ENCODE results near the gene REG4.
"Not testable (repeated sequence)": the region's sequence is repeated elsewhere in the genome, so short reads cannot be mapped to it uniquely, and the experiment has no call there.

REG4 gene

DNA sequence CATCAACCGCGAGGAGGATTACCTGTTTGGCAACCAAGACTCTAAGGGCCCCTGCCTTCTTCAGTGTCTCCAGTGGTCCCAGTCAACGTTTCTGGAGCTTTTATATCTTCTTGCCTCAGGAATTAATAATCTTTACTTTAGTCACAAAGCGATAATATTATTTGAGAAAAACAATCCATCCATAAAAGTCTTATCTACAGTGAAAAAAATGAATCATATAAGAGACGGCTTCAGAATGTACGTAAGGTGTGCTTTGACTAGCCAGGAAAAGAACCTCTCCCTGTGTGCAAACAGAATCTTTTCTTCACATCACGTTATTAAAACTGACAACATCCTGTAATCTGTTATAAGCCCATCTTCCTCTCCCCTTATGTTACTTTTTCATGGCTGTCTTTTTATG is at the start of gene REG4:
REG4 (minus strand) TSS at position 74 of the 400 bp plus-strand sequence. CDS start 2,691 bp downstream, outside the sequence.
- Histone ChIP-seq H3K4me3 (no peak within 1 kb of the TSS), H3K9ac (ENCODE audit: insufficient read length) (no peak within 1 kb of the TSS), H3K9me3 (ENCODE audit: low read depth, low read length) (no peaks in the 10 kb centered on the region), H3K36me3 (ENCODE audit: insufficient read depth, low read length) (no peaks in the 10 kb centered on the region), H3K27ac (no peak within 1 kb of the TSS)
- DNase-seq (ENCODE audit: low read depth, low spot score), result no peak
- TF ChIP-seq EZH2 (IDR thresholded peaks at IDR 0.05), result no peak
- no peak for TF ChIP-seq POLR2AphosphoS5 (IDR thresholded peaks at IDR 0.05; ENCODE audit: borderline replicate concordance, low read depth, low read length)
- TF ChIP-seq FOXP2 (optimal IDR thresholded peaks at IDR 0.05; ENCODE audit: control extremely low read depth, extremely low read length, insufficient read depth), result no peak

GRCh38 chr1:119859647-119860046 is 48.4 kb upstream of the REG4 start:
- Histone ChIP-seq H3K27ac (no peak overlapping the region), H3K9ac (ENCODE audit: insufficient read length) (no peak overlapping the region)
- DNase-seq (ENCODE audit: low read depth, low spot score), result no peak

DNA sequence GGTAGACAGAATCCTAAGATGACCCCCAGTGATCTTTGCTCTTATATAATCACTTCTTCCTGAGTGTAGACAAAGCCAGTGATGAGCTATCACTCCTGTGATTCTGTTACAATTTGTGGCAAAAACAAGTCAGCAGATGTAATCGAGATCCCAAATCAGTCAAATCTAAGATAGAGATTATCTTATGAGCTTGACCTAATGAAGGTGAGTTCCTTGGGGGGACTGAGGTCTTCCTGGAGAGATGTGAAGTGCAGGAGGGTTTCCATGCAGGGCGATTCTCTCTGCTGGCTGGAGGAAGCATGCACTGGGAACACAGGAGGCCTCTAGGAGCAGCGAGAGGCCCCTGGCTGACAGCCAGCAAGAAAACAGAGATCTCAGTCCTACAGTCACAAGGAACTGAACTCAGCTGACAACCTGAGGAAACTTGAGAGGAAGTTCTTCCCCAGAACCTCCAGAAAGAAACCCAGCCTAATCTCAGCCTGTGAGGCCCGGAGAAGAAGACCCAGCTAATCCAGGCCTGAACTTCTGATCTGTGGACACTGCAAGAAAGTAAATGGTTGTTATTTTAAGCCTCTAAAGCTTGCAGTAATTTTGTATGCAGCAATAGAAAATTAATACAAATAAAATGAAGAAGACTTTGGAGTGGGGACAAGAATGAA is 47.4 kb upstream of the REG4 start:
- not testable (repeated sequence) for H3K9ac ChIP-seq (ENCODE audit: insufficient read length); H3K36me3 ChIP-seq (ENCODE audit: insufficient read depth, low read length); H3K27ac ChIP-seq; H3K4me3 ChIP-seq; DNase-seq (ENCODE audit: low read depth, low spot score); H3K9me3 ChIP-seq (ENCODE audit: low read depth, low read length)

More at GRCh38 chr1:119859647-119860046, 48.4 kb upstream of the REG4 start:
- Histone ChIP-seq H3K36me3 (ENCODE audit: insufficient read depth, low read length) (no peaks in the 10 kb centered on the region), H3K4me3 (no peak overlapping the region), H3K9me3 (ENCODE audit: low read depth, low read length) (no peaks in the 10 kb centered on the region)
- no peak for TF ChIP-seq EZH2 (IDR thresholded peaks at IDR 0.05)
- TF ChIP-seq POLR2AphosphoS5 (IDR thresholded peaks at IDR 0.05; ENCODE audit: borderline replicate concordance, low read depth, low read length), result no peak
- no peak for TF ChIP-seq FOXP2 (optimal IDR thresholded peaks at IDR 0.05; ENCODE audit: control extremely low read depth, extremely low read length, insufficient read depth)

- TF ChIP-seq FOXP2 (optimal IDR thresholded peaks at IDR 0.05; ENCODE audit: control extremely low read depth, extremely low read length, insufficient read depth) (no peak), EZH2 (IDR thresholded peaks at IDR 0.05) (no peak), POLR2AphosphoS5 (IDR thresholded peaks at IDR 0.05; ENCODE audit: borderline replicate concordance, low read depth, low read length) (no peak)
- Histone ChIP-seq H3K4me3 (no peak overlapping the region), H3K9ac (ENCODE audit: insufficient read length) (no peak overlapping the region), H3K27ac (no peak overlapping the region), H3K36me3 (ENCODE audit: insufficient read depth, low read length) (no peaks in the 10 kb centered on the region), H3K9me3 (ENCODE audit: low read depth, low read length) (no peaks in the 10 kb centered on the region)
- no peak for DNase-seq (ENCODE audit: low read depth, low spot score)
Observed at GRCh38 chr1:119858126-119858525, 46.9 kb upstream of the REG4 start.

GRCh38 chr1:119853155-119853554 is 41.9 kb upstream of the REG4 start:
- no peak overlapping the region for H3K4me3 ChIP-seq
- TF ChIP-seq FOXP2 (optimal IDR thresholded peaks at IDR 0.05; ENCODE audit: control extremely low read depth, extremely low read length, insufficient read depth) (no peak), EZH2 (IDR thresholded peaks at IDR 0.05) (no peak), POLR2AphosphoS5 (IDR thresholded peaks at IDR 0.05; ENCODE audit: borderline replicate concordance, low read depth, low read length) (no peak)
- H3K9me3 ChIP-seq (ENCODE audit: low read depth, low read length), result no peaks in the 10 kb centered on the region
- no peak for DNase-seq (ENCODE audit: low read depth, low spot score)
- H3K27ac ChIP-seq, result no peak overlapping the region
- H3K9ac ChIP-seq (ENCODE audit: insufficient read length), result no peak overlapping the region
- no peaks in the 10 kb centered on the region for H3K36me3 ChIP-seq (ENCODE audit: insufficient read depth, low read length)

DNA sequence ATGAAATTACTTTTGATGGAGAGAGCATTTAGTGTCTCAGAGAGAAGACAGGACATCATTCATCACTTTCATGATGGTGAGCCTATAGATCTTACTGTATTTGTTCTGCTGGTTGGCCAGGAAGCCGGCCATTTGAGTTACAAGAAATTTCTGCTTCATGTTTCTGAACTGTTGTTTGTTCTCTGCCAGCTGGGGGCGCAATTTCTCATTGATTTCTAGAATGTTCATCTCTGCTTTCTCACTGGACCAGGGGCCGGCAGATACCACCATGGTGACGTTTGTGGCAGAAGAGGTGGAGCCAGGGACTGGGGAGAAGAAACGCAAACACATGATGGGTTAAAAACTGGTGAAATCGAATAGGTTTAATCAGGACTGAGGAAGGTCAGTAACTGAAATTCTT is 32.9 kb upstream of the REG4 start:
- not testable (repeated sequence) for H3K4me3 ChIP-seq; H3K36me3 ChIP-seq (ENCODE audit: insufficient read depth, low read length); H3K9ac ChIP-seq (ENCODE audit: insufficient read length); H3K9me3 ChIP-seq (ENCODE audit: low read depth, low read length); DNase-seq (ENCODE audit: low read depth, low spot score); H3K27ac ChIP-seq

DNA sequence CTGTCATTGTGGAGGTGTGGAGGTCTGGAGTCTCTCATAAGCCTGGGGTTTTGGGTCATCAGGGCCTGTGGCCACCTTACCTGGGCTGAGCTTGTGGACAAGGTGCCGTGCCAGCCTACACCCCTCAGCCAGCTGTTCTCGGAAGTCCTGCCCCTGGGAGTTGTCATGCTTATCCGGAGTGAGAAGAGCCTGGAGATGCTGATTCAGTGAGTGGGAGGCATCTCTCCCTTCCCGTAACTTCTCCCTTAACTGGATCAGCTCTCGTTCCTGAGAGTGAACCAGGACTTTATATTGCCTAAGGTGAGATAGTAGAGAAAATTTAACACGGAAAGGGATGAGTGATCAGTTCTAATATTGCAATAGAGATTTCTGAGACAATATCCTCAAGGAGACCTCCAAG is 30.0 kb upstream of the REG4 start:
- no peaks in the 10 kb centered on the region for H3K9me3 ChIP-seq (ENCODE audit: low read depth, low read length)
- no peak overlapping the region for H3K9ac ChIP-seq (ENCODE audit: insufficient read length)
- H3K4me3 ChIP-seq, result no peak overlapping the region
- TF ChIP-seq POLR2AphosphoS5 (IDR thresholded peaks at IDR 0.05; ENCODE audit: borderline replicate concordance, low read depth, low read length) (no peak), EZH2 (IDR thresholded peaks at IDR 0.05) (no peak), FOXP2 (optimal IDR thresholded peaks at IDR 0.05; ENCODE audit: control extremely low read depth, extremely low read length, insufficient read depth) (no peak)
- no peaks in the 10 kb centered on the region for H3K36me3 ChIP-seq (ENCODE audit: insufficient read depth, low read length)
- H3K27ac ChIP-seq, result no peak overlapping the region
- DNase-seq (ENCODE audit: low read depth, low spot score), result no peak

GRCh38 chr1:119840745-119841144 is 29.5 kb upstream of the REG4 start:
- no peak for DNase-seq (ENCODE audit: low read depth, low spot score)
- Histone ChIP-seq H3K9ac (ENCODE audit: insufficient read length) (no peak overlapping the region), H3K9me3 (ENCODE audit: low read depth, low read length) (no peaks in the 10 kb centered on the region), H3K36me3 (ENCODE audit: insufficient read depth, low read length) (no peaks in the 10 kb centered on the region), H3K4me3 (no peak overlapping the region), H3K27ac (no peak overlapping the region)
- TF ChIP-seq POLR2AphosphoS5 (IDR thresholded peaks at IDR 0.05; ENCODE audit: borderline replicate concordance, low read depth, low read length) (no peak), EZH2 (IDR thresholded peaks at IDR 0.05) (no peak), FOXP2 (optimal IDR thresholded peaks at IDR 0.05; ENCODE audit: control extremely low read depth, extremely low read length, insufficient read depth) (no peak)

DNA sequence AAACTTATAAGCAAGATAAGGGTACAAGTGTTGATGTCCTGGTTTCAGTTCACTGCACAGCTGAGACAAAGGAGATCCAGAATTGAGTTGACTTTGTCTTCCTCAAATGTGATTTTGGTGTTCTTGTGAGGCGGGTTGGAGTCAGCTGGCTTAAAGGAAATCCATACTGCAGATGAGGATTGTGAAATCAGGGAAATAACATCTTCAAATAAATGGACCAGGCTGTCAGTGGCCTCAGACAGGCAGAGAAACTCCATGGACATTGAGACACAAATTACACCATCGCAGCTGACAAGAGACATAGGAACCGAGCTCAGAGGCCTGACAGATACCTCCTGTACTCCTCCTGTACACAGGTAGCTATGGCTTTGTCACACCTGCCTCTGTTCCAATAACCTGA is 27.0 kb upstream of the REG4 start:
- no peak for TF ChIP-seq POLR2AphosphoS5 (IDR thresholded peaks at IDR 0.05; ENCODE audit: borderline replicate concordance, low read depth, low read length)
- TF ChIP-seq FOXP2 (optimal IDR thresholded peaks at IDR 0.05; ENCODE audit: control extremely low read depth, extremely low read length, insufficient read depth), result no peak
- no peak for TF ChIP-seq EZH2 (IDR thresholded peaks at IDR 0.05)
- Histone ChIP-seq H3K36me3 (ENCODE audit: insufficient read depth, low read length) (no peaks in the 10 kb centered on the region), H3K9me3 (ENCODE audit: low read depth, low read length) (no peaks in the 10 kb centered on the region), H3K4me3 (no peak overlapping the region), H3K9ac (ENCODE audit: insufficient read length) (no peak overlapping the region), H3K27ac (no peak overlapping the region)
- no peak for DNase-seq (ENCODE audit: low read depth, low spot score)

Measured in SK-N-MC (cell line).